ENCODE results near the gene PTEN.
"Not testable (repeated sequence)": the region's sequence is repeated elsewhere in the genome, so short reads cannot be mapped to it uniquely, and the experiment has no call there.

The PTEN gene

DNA sequence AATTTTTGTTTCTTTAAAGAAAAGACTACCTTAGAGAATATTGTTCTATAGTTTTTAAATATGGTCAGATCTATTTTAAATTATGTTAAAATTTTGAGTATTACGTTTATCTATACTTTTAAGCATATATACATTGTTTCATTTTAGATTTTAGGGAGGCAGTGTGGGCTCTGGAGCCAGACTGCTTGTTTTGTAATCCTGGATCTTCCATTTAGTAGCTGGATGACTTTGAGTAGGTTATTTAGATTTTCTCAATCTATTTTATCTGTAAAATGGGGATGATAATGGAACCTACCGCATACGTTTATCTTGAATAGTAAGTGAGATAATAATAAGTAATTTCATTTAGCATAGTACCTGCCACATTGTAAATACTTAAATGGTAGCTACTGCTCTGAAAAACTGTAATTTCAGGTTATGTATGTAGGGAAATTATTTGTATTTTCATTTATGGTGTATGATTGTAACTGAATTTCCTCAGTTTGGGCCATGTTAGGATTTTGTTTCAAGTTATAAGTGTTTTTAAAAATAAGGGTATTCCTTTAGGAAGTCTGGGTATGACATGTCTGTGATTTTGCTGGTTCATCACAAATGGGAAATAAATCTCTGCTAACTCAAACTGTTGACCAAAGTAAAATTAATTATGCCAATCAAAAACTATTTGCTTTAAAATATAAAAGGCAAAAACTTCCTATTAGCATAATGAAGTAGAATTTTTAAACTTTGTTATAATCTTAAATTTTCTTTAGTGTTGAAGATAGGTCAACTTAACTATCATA lies 6.5 kb downstream of the PTEN start:
- Histone ChIP-seq H3K36me3 (ENCODE audit: control insufficient read depth, insufficient read depth, low read length) (peaks cover 2% of the 10 kb centered on the region), H3K4me1 (ENCODE audit: control insufficient read depth, insufficient read depth, low read length) (no peaks in the 10 kb centered on the region), H3K4me3 (ENCODE audit: insufficient read depth, low read depth, low read length) (no peak overlapping the region), H3K27me3 (ENCODE audit: control insufficient read depth, insufficient read depth, low read length, poor library complexity, severe bottlenecking) (no peaks in the 10 kb centered on the region), H3K27ac (ENCODE audit: insufficient read depth, low read depth, low read length, poor library complexity, severe bottlenecking) (no peak overlapping the region), H3K9me3 (ENCODE audit: control insufficient read depth, low read length) (no peaks in the 10 kb centered on the region)
- 90% methylated on average over 2 of the region's 3 CpGs; no CpG with 5 or more reads in 1 of the 2 experiments for WGBS, 2 experiments

DNA sequence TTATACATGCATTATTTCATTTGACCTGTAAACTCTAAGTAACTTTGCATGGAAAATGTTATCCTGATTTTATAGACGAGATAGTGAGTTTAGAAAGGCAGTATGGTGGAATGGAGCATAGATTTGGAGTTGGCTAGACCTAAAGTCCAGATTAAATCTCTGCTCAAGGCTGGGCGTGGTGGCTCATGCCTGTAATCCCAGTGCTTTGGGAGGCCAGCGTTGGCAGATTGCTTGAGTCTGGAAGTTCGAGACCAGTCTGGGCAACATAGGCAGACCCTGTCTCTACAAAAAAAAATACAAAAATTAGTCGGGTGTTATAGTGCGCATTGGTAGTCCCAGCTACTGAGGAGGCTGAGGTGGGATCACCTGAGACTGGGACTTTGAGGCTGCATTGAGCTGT lies 9.4 kb downstream of the PTEN start:
- H3K27me3 ChIP-seq (ENCODE audit: control insufficient read depth, insufficient read depth, low read length, poor library complexity, severe bottlenecking) = no peaks in the 10 kb centered on the region
- no peaks in the 10 kb centered on the region for H3K4me1 ChIP-seq (ENCODE audit: control insufficient read depth, insufficient read depth, low read length)
- H3K9me3 ChIP-seq (ENCODE audit: control insufficient read depth, low read length) = no peaks in the 10 kb centered on the region
- 90 to 95% methylated on average over 6 of the region's 6 CpGs for WGBS, 2 experiments
- H3K36me3 ChIP-seq (ENCODE audit: control insufficient read depth, insufficient read depth, low read length) = peaks cover 2% of the 10 kb centered on the region
- no peak overlapping the region for H3K4me3 ChIP-seq (ENCODE audit: insufficient read depth, low read depth, low read length)
- no peak overlapping the region for H3K27ac ChIP-seq (ENCODE audit: insufficient read depth, low read depth, low read length, poor library complexity, severe bottlenecking)

DNA sequence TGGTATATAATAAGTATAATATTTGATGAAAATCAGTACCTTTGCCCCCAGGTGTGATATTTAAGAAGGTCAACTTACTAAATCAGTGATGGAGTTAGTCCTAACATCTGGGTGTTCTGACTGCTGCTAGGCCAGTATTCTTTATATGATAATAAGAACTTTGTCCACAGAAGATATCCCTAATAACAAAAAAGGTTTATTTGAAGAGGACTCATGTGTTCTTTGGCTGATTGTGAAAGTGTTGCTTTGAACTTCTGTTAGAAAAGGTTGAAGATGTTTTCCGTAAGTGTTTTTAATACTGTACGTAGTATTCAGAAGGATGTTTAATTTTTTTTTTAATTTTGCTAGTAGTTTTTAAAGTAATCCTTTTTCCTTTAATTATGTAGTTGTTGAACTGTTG lies 10.2 kb downstream of the PTEN start:
- WGBS, 2 experiments = 92 to 93% methylated on average over 2 of the region's 2 CpGs
- Histone ChIP-seq H3K4me1 (ENCODE audit: control insufficient read depth, insufficient read depth, low read length) (no peaks in the 10 kb centered on the region), H3K27me3 (ENCODE audit: control insufficient read depth, insufficient read depth, low read length, poor library complexity, severe bottlenecking) (no peaks in the 10 kb centered on the region), H3K4me3 (ENCODE audit: insufficient read depth, low read depth, low read length) (no peak overlapping the region), H3K36me3 (ENCODE audit: control insufficient read depth, insufficient read depth, low read length) (peaks cover 2% of the 10 kb centered on the region), H3K9me3 (ENCODE audit: control insufficient read depth, low read length) (no peaks in the 10 kb centered on the region), H3K27ac (ENCODE audit: insufficient read depth, low read depth, low read length, poor library complexity, severe bottlenecking) (no peak overlapping the region)

DNA sequence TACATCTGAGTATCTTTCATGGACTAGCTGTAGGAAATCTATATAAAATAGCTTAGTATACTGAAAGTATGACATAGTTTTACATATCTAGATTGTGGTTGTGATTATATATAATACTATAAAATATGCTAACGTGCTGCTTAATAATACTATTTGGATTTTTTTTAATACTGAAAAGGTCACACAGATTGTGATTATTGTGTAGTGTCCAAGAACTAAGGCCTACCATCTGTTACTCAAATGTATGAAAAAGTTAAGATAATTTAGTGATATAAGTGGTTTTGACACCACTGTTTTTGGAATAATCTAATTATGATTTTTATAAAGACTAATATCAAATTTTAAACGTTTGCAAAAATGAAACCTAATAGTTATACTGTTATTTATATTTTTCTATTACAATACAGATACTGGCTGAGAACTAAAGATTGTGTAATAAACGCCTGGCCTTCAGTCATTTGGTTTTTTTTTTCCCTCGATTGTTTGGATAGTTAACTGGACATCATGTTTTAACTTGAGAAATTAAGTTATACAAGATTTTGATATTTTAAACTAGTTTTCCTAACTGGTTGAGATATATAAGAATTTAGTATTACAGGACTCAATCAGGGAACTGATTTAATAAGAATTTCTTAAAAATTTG lies 12.6 kb downstream of the PTEN start:
- Histone ChIP-seq H3K4me3 (ENCODE audit: insufficient read depth, low read depth, low read length) (no peak overlapping the region), H3K4me1 (ENCODE audit: control insufficient read depth, insufficient read depth, low read length) (no peaks in the 10 kb centered on the region), H3K27me3 (ENCODE audit: control insufficient read depth, insufficient read depth, low read length, poor library complexity, severe bottlenecking) (no peaks in the 10 kb centered on the region), H3K36me3 (ENCODE audit: control insufficient read depth, insufficient read depth, low read length) (no peaks in the 10 kb centered on the region), H3K9me3 (ENCODE audit: control insufficient read depth, low read length) (peaks cover 2% of the 10 kb centered on the region), H3K27ac (ENCODE audit: insufficient read depth, low read depth, low read length, poor library complexity, severe bottlenecking) (no peak overlapping the region)
- 84 to 92% methylated on average over 2 to 3 of the region's 4 CpGs for WGBS, 2 experiments

DNA sequence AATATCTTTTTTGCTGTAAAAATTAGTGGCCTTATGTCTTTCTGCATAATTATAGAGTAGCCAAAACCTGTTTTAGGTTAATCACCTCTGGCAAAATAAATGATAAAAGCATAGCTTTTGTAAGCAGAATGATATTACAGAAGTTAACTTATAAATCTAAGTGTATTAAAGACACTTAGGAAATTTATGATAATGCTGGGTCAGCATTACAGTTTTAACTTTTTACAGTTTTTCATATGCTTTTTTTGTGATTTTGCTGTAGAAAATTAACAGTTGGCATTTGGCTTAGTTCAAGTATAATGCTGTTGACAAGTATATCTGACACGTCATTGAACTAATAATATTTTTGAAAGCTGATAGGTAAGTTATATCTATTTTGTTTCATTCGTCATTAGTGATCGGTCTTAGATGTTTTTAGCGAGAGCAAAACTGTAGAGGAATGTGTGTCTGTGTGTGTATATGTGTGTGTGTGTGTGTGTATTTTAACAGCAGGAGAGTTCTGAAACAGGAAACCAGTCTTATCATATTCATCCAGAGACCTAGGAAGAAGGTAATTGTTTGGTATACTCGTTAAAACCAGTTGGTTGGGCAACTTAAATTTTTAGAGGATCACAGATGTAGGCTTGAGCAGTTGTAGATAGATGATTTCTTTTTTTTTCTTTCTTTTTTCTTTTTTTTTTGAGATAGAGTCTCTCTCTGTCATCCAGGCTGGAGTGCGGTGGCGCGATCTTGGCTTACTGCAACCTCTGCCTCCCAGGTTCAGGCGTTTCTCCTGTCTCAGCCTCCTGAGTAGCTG lies 15.4 kb downstream of the PTEN start:
- peaks cover 2% of the 10 kb centered on the region for H3K9me3 ChIP-seq (ENCODE audit: control insufficient read depth, low read length)
- H3K27me3 ChIP-seq (ENCODE audit: control insufficient read depth, insufficient read depth, low read length, poor library complexity, severe bottlenecking) = no peaks in the 10 kb centered on the region
- H3K36me3 ChIP-seq (ENCODE audit: control insufficient read depth, insufficient read depth, low read length) = peaks cover 3% of the 10 kb centered on the region
- WGBS, 2 experiments = 92 to 96% methylated on average over 9 of the region's 9 CpGs
- no peak overlapping the region for H3K27ac ChIP-seq (ENCODE audit: insufficient read depth, low read depth, low read length, poor library complexity, severe bottlenecking)
- no peak overlapping the region for H3K4me3 ChIP-seq (ENCODE audit: insufficient read depth, low read depth, low read length)
- H3K4me1 ChIP-seq (ENCODE audit: control insufficient read depth, insufficient read depth, low read length) = no peaks in the 10 kb centered on the region

DNA sequence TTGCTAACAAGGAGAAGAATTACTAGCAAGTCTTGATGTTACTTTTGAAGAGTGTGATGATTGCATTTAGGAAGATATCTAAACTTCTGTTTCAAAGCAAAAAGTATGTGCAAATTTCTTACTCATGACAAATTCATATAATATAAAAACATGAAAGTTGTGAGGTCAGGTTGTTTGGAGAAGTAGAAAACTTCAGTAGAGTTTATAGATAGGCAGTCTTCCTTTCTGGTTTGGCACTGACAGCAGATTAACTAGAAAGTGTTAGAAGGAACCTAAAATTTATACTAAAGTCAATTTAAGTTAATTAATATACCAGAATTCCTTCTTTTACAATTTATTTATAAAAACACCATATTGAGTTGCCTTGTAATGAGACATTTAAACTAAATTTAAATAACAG lies 16.9 kb downstream of the PTEN start:
- Histone ChIP-seq H3K36me3 (ENCODE audit: control insufficient read depth, insufficient read depth, low read length) (peaks cover 3% of the 10 kb centered on the region), H3K27me3 (ENCODE audit: control insufficient read depth, insufficient read depth, low read length, poor library complexity, severe bottlenecking) (no peaks in the 10 kb centered on the region), H3K4me3 (ENCODE audit: insufficient read depth, low read depth, low read length) (no peak overlapping the region), H3K9me3 (ENCODE audit: control insufficient read depth, low read length) (peaks cover 2% of the 10 kb centered on the region), H3K27ac (ENCODE audit: insufficient read depth, low read depth, low read length, poor library complexity, severe bottlenecking) (no peak overlapping the region), H3K4me1 (ENCODE audit: control insufficient read depth, insufficient read depth, low read length) (no peaks in the 10 kb centered on the region)

DNA sequence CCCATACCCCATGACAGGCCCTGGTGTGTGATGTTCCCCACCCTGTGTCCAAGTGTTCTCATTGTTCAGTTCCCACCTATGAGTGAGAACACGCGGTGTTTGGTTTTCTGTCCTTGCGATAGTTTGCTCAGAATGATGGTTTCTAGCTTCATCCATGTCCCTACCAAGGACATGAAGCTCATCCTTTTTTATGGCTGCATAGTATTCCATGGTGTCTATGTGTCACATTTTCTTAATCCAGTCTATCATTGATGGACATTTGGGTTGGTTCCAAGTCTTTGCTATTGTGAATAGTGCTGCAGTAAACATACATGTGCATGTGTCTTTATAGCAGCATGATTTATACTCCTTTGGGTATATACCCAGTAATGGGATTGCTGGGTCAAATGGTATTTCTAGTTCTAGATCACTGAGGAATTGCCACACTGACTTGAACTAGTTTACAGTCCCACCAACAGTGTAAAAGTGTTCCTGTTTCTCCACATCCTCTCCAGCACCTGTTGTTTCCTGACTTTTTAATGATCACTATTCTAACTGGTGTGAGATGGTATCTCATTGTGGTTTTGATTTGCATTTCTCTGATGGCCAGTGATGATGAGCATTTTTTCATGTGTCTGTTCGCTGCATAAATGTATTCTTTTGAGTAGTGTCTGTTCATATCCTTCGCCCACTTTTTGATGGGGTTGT lies 18.1 kb downstream of the PTEN start:
- H3K4me3 ChIP-seq (ENCODE audit: insufficient read depth, low read depth, low read length); H3K9me3 ChIP-seq (ENCODE audit: control insufficient read depth, low read length); H3K36me3 ChIP-seq (ENCODE audit: control insufficient read depth, insufficient read depth, low read length); H3K27me3 ChIP-seq (ENCODE audit: control insufficient read depth, insufficient read depth, low read length, poor library complexity, severe bottlenecking); H3K4me1 ChIP-seq (ENCODE audit: control insufficient read depth, insufficient read depth, low read length); H3K27ac ChIP-seq (ENCODE audit: insufficient read depth, low read depth, low read length, poor library complexity, severe bottlenecking): not testable (repeated sequence)
- WGBS, 2 experiments = 95 to 97% methylated on average over 5 of the region's 5 CpGs

DNA sequence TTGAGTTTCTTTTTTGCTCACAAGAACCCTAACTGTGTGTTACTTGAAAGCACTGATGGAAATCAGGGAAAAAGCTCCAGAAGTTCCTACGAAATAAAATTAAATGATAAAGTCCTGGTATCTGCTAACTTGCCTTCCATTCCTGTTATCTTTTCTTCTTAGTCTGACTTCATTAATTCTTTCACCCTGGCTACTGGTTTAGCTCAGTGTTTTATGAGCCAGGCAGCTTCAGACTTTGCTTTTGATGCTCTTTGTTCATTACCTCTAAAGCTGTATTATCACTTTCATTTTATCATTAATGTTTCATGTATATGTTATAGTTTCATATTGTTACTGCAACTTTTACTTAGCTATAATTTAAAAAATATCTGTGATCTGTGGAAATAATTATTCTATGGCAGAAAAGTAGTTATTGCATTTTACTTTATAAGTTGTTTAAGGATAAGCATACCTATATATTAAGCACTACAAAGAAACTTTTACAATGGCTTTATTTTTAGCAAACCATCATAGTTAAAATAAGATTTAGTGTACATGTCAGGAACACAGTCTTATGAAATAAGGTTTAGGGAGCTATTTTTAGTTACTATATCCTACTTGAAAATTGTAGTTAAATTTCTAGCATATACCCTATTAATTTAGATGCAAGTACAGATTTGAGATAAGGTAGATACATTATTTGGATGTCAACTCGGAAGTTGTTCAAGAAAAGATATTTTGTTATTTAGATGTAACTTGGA lies 19.3 kb downstream of the PTEN start:
- no peak overlapping the region for H3K27ac ChIP-seq (ENCODE audit: insufficient read depth, low read depth, low read length, poor library complexity, severe bottlenecking)
- H3K9me3 ChIP-seq (ENCODE audit: control insufficient read depth, low read length) = peaks cover 2% of the 10 kb centered on the region
- 90 to 95% methylated on average over 2 of the region's 2 CpGs for WGBS, 2 experiments
- no peaks in the 10 kb centered on the region for H3K4me1 ChIP-seq (ENCODE audit: control insufficient read depth, insufficient read depth, low read length)
- H3K36me3 ChIP-seq (ENCODE audit: control insufficient read depth, insufficient read depth, low read length) = peaks cover 11% of the 10 kb centered on the region
- H3K4me3 ChIP-seq (ENCODE audit: insufficient read depth, low read depth, low read length) = no peak overlapping the region
- H3K27me3 ChIP-seq (ENCODE audit: control insufficient read depth, insufficient read depth, low read length, poor library complexity, severe bottlenecking) = no peaks in the 10 kb centered on the region

DNA sequence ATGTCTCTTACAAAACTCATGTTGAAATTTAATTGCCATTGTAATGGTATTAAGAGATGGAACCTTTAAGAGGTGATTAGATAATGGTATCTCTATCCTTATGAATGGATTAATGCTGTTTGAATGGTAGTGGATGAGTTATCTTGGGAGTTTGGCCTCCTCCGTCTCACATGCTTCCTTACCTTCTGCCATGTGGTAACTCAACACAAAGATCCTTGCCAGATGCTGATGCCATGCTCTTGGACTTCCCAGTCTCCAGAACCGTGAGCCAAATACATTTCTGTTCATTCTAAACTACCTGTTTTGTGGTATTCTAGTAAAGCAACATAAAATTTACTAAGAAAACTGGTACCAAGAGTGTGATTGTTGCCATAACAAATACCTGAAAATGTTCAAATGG lies 23.2 kb downstream of the PTEN start:
- peaks cover 11% of the 10 kb centered on the region for H3K36me3 ChIP-seq (ENCODE audit: control insufficient read depth, insufficient read depth, low read length)
- H3K27ac ChIP-seq (ENCODE audit: insufficient read depth, low read depth, low read length, poor library complexity, severe bottlenecking) = no peak overlapping the region
- H3K27me3 ChIP-seq (ENCODE audit: control insufficient read depth, insufficient read depth, low read length, poor library complexity, severe bottlenecking) = no peaks in the 10 kb centered on the region
- no peak overlapping the region for H3K4me3 ChIP-seq (ENCODE audit: insufficient read depth, low read depth, low read length)
- H3K9me3 ChIP-seq (ENCODE audit: control insufficient read depth, low read length) = no peaks in the 10 kb centered on the region
- no peaks in the 10 kb centered on the region for H3K4me1 ChIP-seq (ENCODE audit: control insufficient read depth, insufficient read depth, low read length)
- 96 to 100% methylated on average over 1 to 2 of the region's 2 CpGs for WGBS, 2 experiments

Data from ectodermal cell (in vitro differentiated cells).